H9 (cell line): Measurements from ENCODE around the gene UBALD1. TPM values are rescaled to one million over a fixed set of nuclear protein-coding genes. Genes with fewer than 3 reads are reported as not detected.

Experiments
- DNase-seq: peaks from one replicate; pipeline ENCODE4 v3.0.0-alpha.2; 2017
- H2AFZ ChIP-seq: one replicate; pipeline ENCODE4 v1.6.1; 2013; ENCODE audit warnings: mild to moderate bottlenecking, low read length, control low read depth, moderate library complexity
- H2AK5ac ChIP-seq: 2 replicates; pipeline ENCODE4 v1.6.1; 2013; ENCODE audit warnings: low read length, control low read depth, mixed read lengths; ENCODE audit not compliant: insufficient read length
- H2BK120ac ChIP-seq: one replicate; pipeline ENCODE4 v1.6.1; 2013; ENCODE audit warnings: low read depth, mild to moderate bottlenecking, low read length, control low read depth, inconsistent platforms; ENCODE audit not compliant: poor library complexity, severe bottlenecking
- H2BK12ac ChIP-seq: 2 replicates; pipeline ENCODE4 v1.6.1; 2013; ENCODE audit warnings: low read length, control low read depth, mixed read lengths, low read depth; ENCODE audit not compliant: insufficient read length
- H2BK15ac ChIP-seq: 2 replicates; pipeline ENCODE4 v1.6.1; 2013; ENCODE audit warnings: low read depth, low read length, control low read depth
- H2BK20ac ChIP-seq: one replicate; pipeline ENCODE4 v1.6.1; 2013; ENCODE audit warnings: low read depth, mild to moderate bottlenecking, low read length, control low read depth, inconsistent platforms; ENCODE audit not compliant: poor library complexity, severe bottlenecking
- H2BK5ac ChIP-seq: 2 replicates; pipeline ENCODE4 v1.6.1; 2013; ENCODE audit warnings: low read length, control low read depth, mixed read lengths; ENCODE audit not compliant: insufficient read length
- H3K14ac ChIP-seq: 2 replicates; pipeline ENCODE4 v1.6.1; 2013; ENCODE audit warnings: low read length, control low read depth; ENCODE audit not compliant: insufficient read depth
- H3K18ac ChIP-seq: 2 replicates; pipeline ENCODE4 v1.6.1; 2013; ENCODE audit warnings: low read depth, mild to moderate bottlenecking, mixed read lengths, low read length, control low read depth; ENCODE audit not compliant: insufficient read length
- H3K23ac ChIP-seq: 2 replicates; pipeline ENCODE4 v1.6.1; 2013; ENCODE audit warnings: low read length, control low read depth, mixed read lengths, low read depth; ENCODE audit not compliant: insufficient read length
- H3K23me2 ChIP-seq: 2 replicates; pipeline ENCODE4 v1.6.1; 2013; ENCODE audit warnings: low read depth, mild to moderate bottlenecking, mixed read lengths, low read length, control low read depth; ENCODE audit not compliant: insufficient read length, poor library complexity, severe bottlenecking
- H3K27ac ChIP-seq: 2 replicates; pipeline ENCODE4 v1.5.1; 2013; ENCODE audit warnings: low read length, control low read depth, mixed read lengths, low read depth; ENCODE audit not compliant: insufficient read length
- H3K27me3 ChIP-seq: 2 replicates; pipeline ENCODE4 v1.6.1; 2013; ENCODE audit warnings: low read length, control low read depth, inconsistent platforms; ENCODE audit not compliant: insufficient read depth
- H3K4ac ChIP-seq: 2 replicates; pipeline ENCODE4 v1.6.1; 2013; ENCODE audit warnings: low read depth, mild to moderate bottlenecking, control low read depth, inconsistent platforms, low read length, moderate library complexity
- H3K4me1 ChIP-seq: 2 replicates; pipeline ENCODE4 v1.6.1; 2013; ENCODE audit warnings: low read length, control low read depth, inconsistent platforms; ENCODE audit not compliant: insufficient read depth
- H3K4me2 ChIP-seq: 2 replicates; pipeline ENCODE4 v1.6.1; 2013; ENCODE audit warnings: low read length, control low read depth, mixed read lengths; ENCODE audit not compliant: insufficient read length, insufficient read depth
- H3K56ac ChIP-seq: 2 replicates; pipeline ENCODE4 v1.6.1; 2013; ENCODE audit warnings: low read depth, mild to moderate bottlenecking, mixed read lengths, low read length, control low read depth; ENCODE audit not compliant: insufficient read length
- H3K79me1 ChIP-seq: 2 replicates; pipeline ENCODE4 v1.6.1; 2013; ENCODE audit warnings: low read depth, mild to moderate bottlenecking, moderate library complexity, low read length, control low read depth, inconsistent platforms; ENCODE audit not compliant: insufficient read depth, poor library complexity, severe bottlenecking
- H3K79me2 ChIP-seq: 2 replicates; pipeline ENCODE4 v1.6.1; 2013; ENCODE audit warnings: low read length, control low read depth, inconsistent platforms; ENCODE audit not compliant: insufficient read depth
- H3K9ac ChIP-seq: 2 replicates; pipeline ENCODE4 v1.6.1; 2013; ENCODE audit warnings: low read length, control low read depth, mixed read lengths; ENCODE audit not compliant: insufficient read length; ENCODE audit errors: extremely low read depth
- H3K9me3 ChIP-seq: one replicate; pipeline ENCODE4 v1.6.1; 2013; ENCODE audit warnings: low read depth, low read length, inconsistent platforms; ENCODE audit not compliant: control insufficient read depth
- H3T11ph ChIP-seq: one replicate; pipeline ENCODE4 v1.6.1; 2013; ENCODE audit warnings: mild to moderate bottlenecking, low read length, control low read depth, inconsistent platforms
- H4K20me1 ChIP-seq: one replicate; pipeline ENCODE4 v1.6.1; 2013; ENCODE audit not compliant: control insufficient read depth, insufficient read length, insufficient read depth
- H4K5ac ChIP-seq: 2 replicates; pipeline ENCODE4 v1.6.1; 2013; ENCODE audit warnings: low read depth, mild to moderate bottlenecking, mixed read lengths, low read length, control low read depth; ENCODE audit not compliant: insufficient read length
- H4K8ac ChIP-seq: replicated peaks from 2 replicates; pipeline ENCODE4 v1.6.1; 2013; ENCODE audit warnings: low read length, control low read depth, mixed read lengths, low read depth; ENCODE audit not compliant: insufficient read length
- H4K91ac ChIP-seq: 2 replicates; pipeline ENCODE4 v1.6.1; 2013; ENCODE audit warnings: low read depth, mild to moderate bottlenecking, moderate library complexity, mixed read lengths, low read length, control low read depth; ENCODE audit not compliant: insufficient read length
- H3K27ac Mint-ChIP-seq, 3 experiments: 2 replicates in 2 of 3; 3 replicates in 1 of 3; pipeline ENCODE4 v1.8.0; 2020 to 2021; ENCODE audit warnings: mixed read lengths in 3 of 3, mild to moderate bottlenecking in 1 of 3, moderate library complexity in 1 of 3
- H3K27me3 Mint-ChIP-seq: 2 replicates; pipeline ENCODE4 v1.8.0; 2021; ENCODE audit warnings: low read depth, mild to moderate bottlenecking, moderate library complexity, mixed read lengths
- H3K36me3 Mint-ChIP-seq, 3 experiments: 2 replicates in 2 of 3; 3 replicates in 1 of 3; pipeline ENCODE4 v1.8.0; 2020 to 2021; ENCODE audit warnings: low read depth in 3 of 3, mixed read lengths in 3 of 3; ENCODE audit not compliant: insufficient read depth in 1 of 3
- H3K4me1 Mint-ChIP-seq, 2 experiments: 2 replicates each; pipeline ENCODE4 v1.8.0; 2020; ENCODE audit warnings: mixed read lengths in 2 of 2
- H3K4me3 Mint-ChIP-seq, 2 experiments: 2 replicates in 1 of 2; 3 replicates in 1 of 2; pipeline ENCODE4 v1.8.0; 2020 to 2021; ENCODE audit warnings: mild to moderate bottlenecking in 2 of 2, mixed read lengths in 2 of 2, moderate library complexity in 1 of 2
- H3K9me3 Mint-ChIP-seq, 2 experiments: 2 replicates in 1 of 2; 3 replicates in 1 of 2; pipeline ENCODE4 v1.8.0; 2020; ENCODE audit warnings: mild to moderate bottlenecking in 2 of 2, mixed read lengths in 2 of 2, moderate library complexity in 1 of 2
- WGBS: extraction: QIAGEN DNeasy Blood & Tissue Kit; methylation state at CpG from one replicate; pipeline ENCODE4 v1.1.7; 2013; ENCODE audit warnings: missing lambda C conversion rate, low lambda C conversion rate, mixed read lengths; ENCODE audit not compliant: insufficient read length; ENCODE audit errors: extremely low coverage; 5-methylcytosine and 5-hydroxymethylcytosine counted together
- total RNA-seq: library from RNA; stranded (reverse); gene quantifications from 2 replicates; pipeline ENCODE4 v1.2.1, GENCODE V29; 2021
- TF ChIP-seq, protein P1 (sequence below): fragments of 200-600 bp; sonication (generic); conservative IDR thresholded peaks from 3 replicates; pipeline ENCODE4 v1.8.0; 2021; ENCODE audit warnings: antibody characterized with exemption, mild to moderate bottlenecking

UBALD1 gene
- total RNA-seq, 1 experiment from 2014 or later: 80.9 TPM

DNA sequence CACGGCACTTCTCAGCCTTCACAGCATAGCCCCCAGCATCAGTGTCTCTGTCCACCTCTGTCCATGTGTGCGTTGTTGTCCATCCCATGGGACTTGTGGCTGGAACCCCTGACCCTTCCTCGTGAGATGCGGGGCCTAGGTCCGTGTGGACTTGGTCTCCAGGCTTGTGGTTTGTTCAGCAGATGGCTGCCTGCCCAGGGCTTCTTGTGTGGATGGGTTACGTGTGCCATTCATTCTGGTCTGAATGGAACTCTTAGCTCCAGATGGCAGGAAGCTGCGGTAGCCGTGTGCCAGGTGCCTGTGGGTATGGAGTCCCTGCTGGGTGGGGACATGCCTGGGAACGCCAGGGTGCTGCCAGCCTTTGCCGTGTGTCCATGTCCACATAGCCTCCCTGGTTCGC is 47.0 kb upstream of the UBALD1 start:
- Histone ChIP-seq H4K5ac (no peak overlapping the region), H2BK5ac (no peak overlapping the region), H3K4ac (no peak overlapping the region), H4K8ac (no peak overlapping the region), H3K79me2 (no peaks in the 10 kb centered on the region), H2BK15ac (no peak overlapping the region), H3K9ac (no peak overlapping the region), H2BK20ac (no peak overlapping the region), H2BK120ac (no peak overlapping the region), H3K23me2 (no peaks in the 10 kb centered on the region), H3K27me3 (no peaks in the 10 kb centered on the region), H3T11ph (no peak overlapping the region), H4K20me1 (no peaks in the 10 kb centered on the region), H3K18ac (no peak overlapping the region), H2AK5ac (no peak overlapping the region), H3K9me3 (no peaks in the 10 kb centered on the region), H3K4me2 (no peak overlapping the region), H3K4me1 (no peaks in the 10 kb centered on the region), H3K23ac (no peak overlapping the region), H3K14ac (no peak overlapping the region), H4K91ac (no peak overlapping the region), H3K79me1 (no peaks in the 10 kb centered on the region), H2BK12ac (no peak overlapping the region), H3K27ac (no peak overlapping the region), H3K56ac (no peak overlapping the region), H2AFZ (no peak overlapping the region)
- WGBS: no CpG with 5 or more reads among the region's 11 CpGs
- Mint-ChIP-seq H3K4me1 (peaks cover 0 to 8% of the 10 kb centered on the region in 2 experiments; a peak in 2 of 4 replicates), H3K27ac (no peak overlapping the region), H3K36me3 (peaks cover 6 to 52% (median 27%) of the 10 kb centered on the region in 3 experiments; a peak in 6 of 7 replicates), H3K4me3 (no peak overlapping the region), H3K27me3 (no peaks in the 10 kb centered on the region; the same call in 1 of the 2 replicates), H3K9me3 (no peaks in the 10 kb centered on the region)
- no peak for DNase-seq
- TF ChIP-seq, protein P1, sequence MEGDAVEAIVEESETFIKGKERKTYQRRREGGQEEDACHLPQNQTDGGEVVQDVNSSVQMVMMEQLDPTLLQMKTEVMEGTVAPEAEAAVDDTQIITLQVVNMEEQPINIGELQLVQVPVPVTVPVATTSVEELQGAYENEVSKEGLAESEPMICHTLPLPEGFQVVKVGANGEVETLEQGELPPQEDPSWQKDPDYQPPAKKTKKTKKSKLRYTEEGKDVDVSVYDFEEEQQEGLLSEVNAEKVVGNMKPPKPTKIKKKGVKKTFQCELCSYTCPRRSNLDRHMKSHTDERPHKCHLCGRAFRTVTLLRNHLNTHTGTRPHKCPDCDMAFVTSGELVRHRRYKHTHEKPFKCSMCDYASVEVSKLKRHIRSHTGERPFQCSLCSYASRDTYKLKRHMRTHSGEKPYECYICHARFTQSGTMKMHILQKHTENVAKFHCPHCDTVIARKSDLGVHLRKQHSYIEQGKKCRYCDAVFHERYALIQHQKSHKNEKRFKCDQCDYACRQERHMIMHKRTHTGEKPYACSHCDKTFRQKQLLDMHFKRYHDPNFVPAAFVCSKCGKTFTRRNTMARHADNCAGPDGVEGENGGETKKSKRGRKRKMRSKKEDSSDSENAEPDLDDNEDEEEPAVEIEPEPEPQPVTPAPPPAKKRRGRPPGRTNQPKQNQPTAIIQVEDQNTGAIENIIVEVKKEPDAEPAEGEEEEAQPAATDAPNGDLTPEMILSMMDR: no peak
